Effector CD4-positive, alpha-beta T cell (primary cell): Measurements from ENCODE around the gene SHCBP1L.

Source experiments
- DNase-seq: peaks from one replicate; pipeline ENCODE4 v3.0.0-alpha.2; 2020

The SHCBP1L gene

DNA sequence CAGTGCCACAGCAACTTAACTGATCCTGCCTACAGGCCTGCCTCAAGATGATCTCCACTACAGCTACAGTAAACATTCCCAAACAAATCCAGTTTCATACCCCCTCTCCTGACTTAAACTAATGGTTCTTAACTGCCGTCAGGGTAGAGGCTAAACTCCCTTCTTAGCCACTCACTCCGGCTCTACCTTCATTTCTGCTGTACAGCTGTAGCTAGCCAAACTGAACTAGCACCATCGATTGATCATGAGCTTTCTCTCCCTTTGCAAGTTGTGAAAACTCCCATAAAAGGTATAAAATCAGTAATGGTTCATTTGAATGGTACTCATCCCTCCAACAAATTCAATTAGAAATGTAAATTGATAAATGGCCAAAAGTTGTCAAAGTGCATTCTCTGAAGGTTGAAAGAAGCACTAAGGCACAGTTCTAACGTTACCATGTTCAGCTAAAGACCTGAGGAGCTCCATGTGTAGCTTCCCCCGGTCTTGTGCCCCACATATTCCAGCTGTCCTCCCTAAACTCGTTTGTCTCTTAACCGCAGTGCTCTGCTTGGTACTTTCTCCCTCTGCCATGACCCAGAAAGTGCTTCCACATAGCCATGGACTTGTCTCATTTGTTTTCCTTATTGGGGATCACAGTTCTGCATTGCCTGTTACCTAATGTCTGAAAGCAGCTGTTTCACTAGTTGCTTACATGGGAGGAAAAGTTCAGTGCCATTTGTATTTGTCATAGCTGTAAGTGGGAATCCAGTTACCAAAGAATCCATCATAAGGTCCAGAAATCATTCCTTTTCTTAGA, 64.0 kb downstream of the SHCBP1L start:
- no peak for DNase-seq

DNA sequence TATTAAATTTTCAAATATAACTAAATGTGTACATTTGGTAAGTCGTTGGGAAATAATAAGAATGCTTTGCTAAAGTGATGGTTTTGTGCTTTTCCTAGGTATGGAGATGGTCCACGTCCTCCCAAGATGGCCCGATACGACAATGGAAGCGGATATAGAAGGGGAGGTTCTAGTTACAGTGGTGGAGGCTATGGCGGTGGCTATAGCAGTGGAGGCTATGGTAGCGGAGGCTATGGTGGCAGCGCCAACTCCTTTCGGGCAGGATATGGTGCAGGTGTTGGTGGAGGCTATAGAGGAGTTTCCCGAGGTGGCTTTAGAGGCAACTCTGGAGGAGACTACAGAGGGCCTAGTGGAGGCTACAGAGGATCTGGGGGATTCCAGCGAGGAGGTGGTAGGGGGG, 66.0 kb downstream of the SHCBP1L start:
- no peak for DNase-seq

GRCh38 chr1:182885591-182885990, 67.4 kb downstream of the SHCBP1L start:
- DNase-seq = no peak

GRCh38 chr1:182884872-182885271, 68.1 kb downstream of the SHCBP1L start:
- DNase-seq = no peak

GRCh38 chr1:182877842-182878241, 75.1 kb downstream of the SHCBP1L start:
- DNase-seq = no peak

DNA sequence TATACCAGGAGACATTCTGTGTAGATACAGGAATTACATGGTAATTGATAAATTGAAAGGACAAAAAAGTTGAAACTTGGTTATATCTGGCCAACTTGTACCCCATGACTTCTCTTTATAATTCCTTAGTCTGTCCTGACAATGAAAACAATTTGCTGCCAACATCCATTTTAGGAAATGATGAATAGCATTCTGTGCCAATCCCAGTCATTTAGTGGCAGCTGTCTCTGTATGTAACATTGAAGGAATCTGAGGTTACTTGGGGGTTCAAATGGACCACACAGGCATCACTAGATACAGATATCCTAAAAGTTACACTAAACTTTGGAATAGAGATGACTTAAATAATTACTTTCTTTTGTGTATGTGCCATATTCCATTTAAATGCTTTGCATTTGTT, 75.6 kb downstream of the SHCBP1L start:
- no peak for DNase-seq

DNA sequence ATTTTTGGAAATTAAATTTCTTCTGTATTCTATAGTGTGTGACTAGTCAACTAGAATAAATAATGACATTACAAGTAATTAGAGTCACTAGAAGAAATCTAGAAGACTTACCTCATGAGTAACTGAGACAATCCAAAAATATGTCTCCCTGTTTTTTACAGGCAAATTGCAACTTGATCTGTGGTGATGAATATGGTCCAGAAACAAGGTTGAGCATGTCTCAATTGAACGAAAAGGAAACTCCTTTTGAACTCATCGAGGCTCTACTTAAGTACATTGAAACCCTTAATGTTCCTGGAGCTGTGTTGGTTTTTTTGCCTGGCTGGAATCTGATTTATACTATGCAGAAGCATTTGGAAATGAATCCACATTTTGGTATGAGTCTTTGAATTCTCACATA, 77.1 kb downstream of the SHCBP1L start:
- DNase-seq = no peak

DNA sequence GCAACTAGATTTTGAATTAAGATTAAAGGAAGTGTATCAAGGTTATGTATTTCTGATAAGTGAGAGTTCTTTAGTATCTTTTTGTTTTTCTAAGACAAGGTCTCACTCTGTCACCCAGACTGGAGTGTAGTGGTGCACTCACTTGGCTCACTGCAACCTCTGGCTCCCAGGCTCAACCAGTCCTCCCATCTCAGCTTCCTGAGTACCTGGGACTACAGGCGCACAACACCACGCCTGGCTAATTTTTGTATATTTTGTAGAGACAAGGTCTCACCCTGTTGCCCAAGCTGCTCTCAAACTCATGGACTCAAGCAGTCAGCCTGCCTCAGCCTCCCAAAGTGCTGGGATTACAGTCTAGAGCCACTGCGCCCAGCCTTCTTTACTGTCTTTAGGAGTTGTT, 80.1 kb downstream of the SHCBP1L start:
- no peak for DNase-seq

GRCh38 chr1:182869241-182869666, 83.7 kb downstream of the SHCBP1L start:
- no peak for DNase-seq

- no peak for DNase-seq
These were observed 85.1 kb downstream of the SHCBP1L start for GRCh38 chr1:182867861-182868260.

DNA sequence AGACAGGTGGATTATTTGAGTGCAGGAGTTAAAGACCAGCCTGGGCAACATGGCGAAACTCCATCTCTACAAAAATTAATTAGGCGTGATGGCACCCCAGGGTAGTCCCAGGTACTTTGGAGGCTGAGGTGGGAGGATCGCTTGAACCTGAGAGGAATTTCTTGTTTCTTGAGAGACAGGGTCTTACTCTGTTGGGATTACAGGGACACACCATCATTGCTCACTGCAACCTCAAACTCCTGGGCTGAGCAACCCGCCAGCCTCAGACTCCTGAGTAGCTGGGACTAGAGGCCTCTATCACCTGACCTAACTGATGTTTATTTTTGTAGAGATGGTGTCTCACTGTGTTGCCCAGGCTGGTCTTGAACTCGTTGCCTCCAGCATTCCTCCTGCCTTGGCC, 89.0 kb downstream of the SHCBP1L start:
- DNase-seq = no peak

DNA sequence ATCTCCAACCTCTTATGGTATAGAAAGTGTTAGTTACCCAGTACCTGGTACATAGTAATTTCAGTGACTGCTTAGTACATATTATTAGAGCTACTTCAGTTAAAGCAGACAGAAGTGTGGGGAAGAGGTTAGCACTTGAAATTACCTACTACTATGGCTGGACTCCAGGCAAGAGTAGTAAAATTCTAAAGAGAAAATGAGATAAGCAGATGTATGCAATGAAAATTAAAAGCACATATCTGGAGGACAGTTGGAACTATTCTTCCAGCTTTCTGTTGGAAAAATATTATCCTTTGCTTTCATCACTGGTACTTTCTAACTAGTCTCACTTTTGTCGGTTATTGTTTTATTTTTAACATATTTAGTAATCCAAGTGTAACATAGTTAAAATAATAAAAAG, 90.1 kb downstream of the SHCBP1L start:
- DNase-seq = no peak

DNA sequence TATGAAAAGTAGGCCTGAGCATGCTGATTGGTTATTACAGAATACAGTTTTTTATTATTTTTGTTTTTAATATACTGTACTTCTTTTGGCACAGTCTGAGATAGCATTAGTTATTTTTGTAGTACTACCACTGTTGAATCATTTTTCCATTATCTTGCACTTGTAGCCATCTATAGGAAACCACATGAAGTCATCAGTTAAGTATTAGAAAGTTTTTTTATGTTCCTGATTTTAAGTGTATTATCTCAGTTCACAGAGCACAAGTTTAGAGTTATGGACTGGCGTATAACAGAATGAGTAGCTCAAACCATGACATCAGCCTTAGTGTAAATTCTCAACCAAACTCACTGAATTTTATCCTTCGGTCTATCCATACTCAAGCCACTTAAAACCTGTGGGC, 91.0 kb downstream of the SHCBP1L start:
- DNase-seq = no peak

DNA sequence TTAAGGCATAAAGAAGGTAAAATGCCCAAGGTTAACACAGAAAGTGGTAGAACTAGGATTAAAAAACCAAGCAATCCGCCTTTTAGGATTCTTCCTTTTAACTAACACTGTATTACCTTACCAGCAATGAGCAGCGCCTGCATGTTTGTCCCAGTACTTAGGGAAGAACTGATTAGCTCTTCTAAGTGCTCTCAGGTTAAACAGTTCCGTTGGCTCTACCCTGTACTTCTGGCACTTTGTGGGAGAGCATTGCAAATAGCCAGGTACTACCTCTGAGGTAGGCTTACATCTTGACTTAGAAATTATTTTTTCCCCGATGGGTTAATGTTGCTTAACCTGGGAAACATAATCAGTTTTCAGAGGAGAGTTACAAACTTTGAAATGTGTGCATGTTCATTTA, 92.3 kb downstream of the SHCBP1L start:
- no peak for DNase-seq

- no peak for DNase-seq
These were observed 95.8 kb downstream of the SHCBP1L start for GRCh38 chr1:182857212-182857611.

DNA sequence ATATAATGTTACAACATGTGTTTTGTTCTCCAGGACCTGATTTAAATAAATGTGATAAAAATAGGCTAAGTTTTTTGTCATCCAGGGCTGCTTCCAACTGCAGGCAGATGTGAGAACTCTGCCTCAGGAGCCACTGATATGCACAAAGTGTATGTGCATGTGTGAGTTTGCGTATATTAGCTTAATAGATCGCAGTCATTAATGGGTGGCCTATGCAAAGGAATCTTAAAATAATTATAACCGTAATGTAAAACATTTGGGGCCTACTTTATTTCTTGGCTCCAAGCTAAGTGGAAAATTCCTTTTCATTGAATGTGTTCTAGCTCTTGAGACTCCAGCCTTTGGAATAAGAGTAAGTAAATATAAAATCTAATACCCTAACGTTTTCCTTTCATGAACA, 97.1 kb downstream of the SHCBP1L start:
- DNase-seq = no peak

GRCh38 chr1:182851825-182852224, 101.1 kb downstream of the SHCBP1L start:
- no peak for DNase-seq

DNA sequence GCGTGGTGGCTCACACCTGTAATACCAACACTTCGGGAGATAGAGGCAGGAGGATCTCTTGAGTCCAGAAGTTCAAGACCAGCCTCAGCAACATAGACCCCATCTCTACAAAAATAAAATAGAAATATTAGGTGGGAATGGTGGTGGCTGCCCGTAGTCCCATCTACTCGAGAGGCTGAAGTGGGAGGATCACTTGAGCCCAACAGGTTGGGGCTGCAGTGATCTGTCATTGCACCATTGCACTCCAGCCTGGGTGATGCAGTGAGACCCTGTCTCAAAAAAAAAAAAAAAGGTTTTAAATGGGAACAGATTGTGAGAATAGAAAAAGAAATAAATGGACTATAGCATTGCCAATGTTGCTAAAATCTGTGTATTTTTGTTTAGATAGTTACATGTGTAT, 102.6 kb downstream of the SHCBP1L start:
- DNase-seq = no peak
